IPS DF 4.7 (cell line): ENCODE data around the gene TEX26.

Experiments
- DNase-seq: peaks from one replicate; pipeline ENCODE4 v3.0.0-alpha.2; 2013; ENCODE audit warnings: low spot score; ENCODE audit errors: extremely low read depth

The TEX26 gene

GRCh38 chr13:31011901-31012654 lies 79.6 kb downstream of the TEX26 start:
- no peak for DNase-seq

GRCh38 chr13:31012655-31013024 lies 80.2 kb downstream of the TEX26 start:
- no peak for DNase-seq

GRCh38 chr13:31014456-31014855 lies 82.0 kb downstream of the TEX26 start:
- no peak for DNase-seq

- no peak for DNase-seq
These were observed 82.7 kb downstream of the TEX26 start for GRCh38 chr13:31015199-31015598.

GRCh38 chr13:31016342-31017325 lies 84.2 kb downstream of the TEX26 start:
- DNase-seq = no peak

GRCh38 chr13:31018511-31018910 lies 86.1 kb downstream of the TEX26 start:
- DNase-seq = no peak

- DNase-seq = no peak
These were observed 88.5 kb downstream of the TEX26 start for GRCh38 chr13:31020996-31021395.

GRCh38 chr13:31022288-31022895 lies 89.9 kb downstream of the TEX26 start:
- DNase-seq = no peak

- DNase-seq = no peak
These were observed 90.6 kb downstream of the TEX26 start for GRCh38 chr13:31022928-31023530.
